IMR-90 (cell line): ENCODE measurements around the gene UBA52. TPM values are rescaled to one million over a fixed set of nuclear protein-coding genes. Genes with fewer than 3 reads are reported as not detected.

Experiments
- ATAC-seq: fragments of 200-7000 bp; cut with Tn5 transposase; 2 replicates; pipeline ENCODE4 v1.9.1; 2020; ENCODE audit warnings: low read depth, mild to moderate bottlenecking, moderate library complexity
- BruUV-seq: library from RNA; stranded (reverse); fragments of 400-500 nt; replicated peaks from 2 replicates; lab custom pipeline; 2021; lab: Mats Ljungman, UMichigan
- CTCF ChIA-PET: fragments of 300-600 bp; formaldehyde crosslinking; extraction: SDS; loops from one replicate; lab custom pipeline; 2021; ENCODE audit warnings: antibody characterized with exemption; lab: Yijun Ruan, JAX
- POLR2A ChIA-PET: fragments of 300-600 bp; sonication (Branson Sonifier 250); formaldehyde crosslinking; loops from one replicate; lab custom pipeline; 2022; ENCODE audit warnings: antibody characterized with exemption; ENCODE audit not compliant: unreplicated experiment; lab: Charles Lee
- DNase-seq: peaks from one replicate; pipeline ENCODE4 v3.0.0; 2013
- H2AFZ ChIP-seq: replicated peaks from 2 replicates; pipeline ENCODE3; 2013; ENCODE audit warnings: low read length, mild to moderate bottlenecking; ENCODE audit not compliant: poor library complexity
- H2AK5ac ChIP-seq: 2 replicates; pipeline ENCODE4 v1.6.1; 2013; ENCODE audit warnings: low read depth, low read length, inconsistent platforms
- H2AK9ac ChIP-seq: replicated peaks from 2 replicates; pipeline ENCODE3; 2013; ENCODE audit warnings: mild to moderate bottlenecking, low read depth, low read length, moderate library complexity; ENCODE audit not compliant: poor library complexity
- H2BK120ac ChIP-seq: 2 replicates; pipeline ENCODE4 v1.6.1; 2013; ENCODE audit warnings: low read depth, low read length, inconsistent platforms
- H2BK15ac ChIP-seq: 3 replicates; pipeline ENCODE4 v1.6.1; 2013; ENCODE audit warnings: low read depth, low read length, inconsistent platforms
- H2BK20ac ChIP-seq: 2 replicates; pipeline ENCODE4 v1.6.1; 2013; ENCODE audit warnings: low read depth, mild to moderate bottlenecking, inconsistent platforms, low read length, moderate library complexity
- H2BK5ac ChIP-seq: 2 replicates; pipeline ENCODE4 v1.6.1; 2013; ENCODE audit warnings: mild to moderate bottlenecking, low read depth, low read length, inconsistent platforms; ENCODE audit not compliant: poor library complexity, severe bottlenecking
- H3K14ac ChIP-seq: replicated peaks from 2 replicates; pipeline ENCODE4 v1.6.1; 2013; ENCODE audit warnings: low read depth, low read length, inconsistent platforms
- H3K18ac ChIP-seq: 2 replicates; pipeline ENCODE4 v1.6.1; 2013; ENCODE audit warnings: low read depth, low read length, control low read depth
- H3K23ac ChIP-seq: 2 replicates; pipeline ENCODE4 v1.6.1; 2013; ENCODE audit warnings: low read depth, low read length, inconsistent platforms
- H3K27ac ChIP-seq: 2 replicates; pipeline ENCODE4 v1.5.1; 2013; ENCODE audit warnings: mild to moderate bottlenecking, control low read depth, low read length; ENCODE audit not compliant: insufficient read depth
- H3K27me3 ChIP-seq: 2 replicates; pipeline ENCODE4 v1.6.1; 2013; ENCODE audit warnings: low read length; ENCODE audit not compliant: control insufficient read depth, insufficient read depth
- H3K36me3 ChIP-seq: 2 replicates; pipeline ENCODE4 v1.6.1; 2013; ENCODE audit warnings: low read length, mixed read lengths; ENCODE audit not compliant: control insufficient read depth, insufficient read depth
- H3K4ac ChIP-seq: 2 replicates; pipeline ENCODE4 v1.6.1; 2013; ENCODE audit warnings: low read depth, low read length, inconsistent platforms
- H3K4me1 ChIP-seq: 2 replicates; pipeline ENCODE4 v1.6.1; 2013; ENCODE audit warnings: low read length, mixed read lengths; ENCODE audit not compliant: control insufficient read depth, insufficient read depth
- H3K4me2 ChIP-seq: 2 replicates; pipeline ENCODE4 v1.6.1; 2013; ENCODE audit warnings: low read depth, mild to moderate bottlenecking, control low read depth, low read length, moderate library complexity
- H3K4me3 ChIP-seq: 2 replicates; pipeline ENCODE4 v1.5.1; 2013; ENCODE audit warnings: low read depth, mild to moderate bottlenecking, control low read depth, low read length, moderate library complexity; ENCODE audit not compliant: insufficient read depth
- H3K56ac ChIP-seq: 2 replicates; pipeline ENCODE4 v1.6.1; 2013; ENCODE audit warnings: low read length, inconsistent platforms; ENCODE audit not compliant: insufficient read depth; ENCODE audit errors: extremely low read depth
- H3K79me1 ChIP-seq, 2 experiments: 2 replicates each; pipeline ENCODE4 v1.6.1; 2013; ENCODE audit warnings: low read length in 2 of 2, inconsistent platforms in 1 of 2, low read depth in 1 of 2
- H3K9ac ChIP-seq: 2 replicates; pipeline ENCODE4 v1.6.1; 2013; ENCODE audit warnings: low read depth, low read length, control low read depth
- H3K9me1 ChIP-seq: 2 replicates; pipeline ENCODE4 v1.6.1; 2013; ENCODE audit warnings: low read length, inconsistent platforms; ENCODE audit not compliant: insufficient read depth
- H3K9me3 ChIP-seq: 2 replicates; pipeline ENCODE4 v1.6.1; 2013; ENCODE audit warnings: low read length; ENCODE audit not compliant: control insufficient read depth, insufficient read depth
- H4K20me1 ChIP-seq: 2 replicates; pipeline ENCODE4 v1.6.1; 2013; ENCODE audit warnings: low read length, inconsistent platforms; ENCODE audit not compliant: insufficient read depth
- H4K5ac ChIP-seq: 2 replicates; pipeline ENCODE4 v1.6.1; 2013; ENCODE audit warnings: mild to moderate bottlenecking, low read depth, low read length, control low read depth
- H4K8ac ChIP-seq, 2 experiments: 2 replicates each; pipeline ENCODE4 v1.6.1; 2013; ENCODE audit warnings: low read depth in 2 of 2, low read length in 2 of 2, control low read depth in 1 of 2, inconsistent platforms in 1 of 2
- H4K91ac ChIP-seq: 2 replicates; pipeline ENCODE4 v1.6.1; 2013; ENCODE audit warnings: low read depth, low read length, inconsistent platforms; ENCODE audit not compliant: insufficient read depth
- BHLHE40 ChIP-seq: fragments of 150-350 bp; IDR thresholded peaks from 2 replicates; pipeline ENCODE4 v1.6.1; 2016; ENCODE audit warnings: mild to moderate bottlenecking, low read depth, low read length
- MAZ ChIP-seq: IDR thresholded peaks from 2 replicates; pipeline ENCODE4 v1.6.1; 2012; ENCODE audit warnings: low read depth, mild to moderate bottlenecking, low read length, improper control_type of control experiment, moderate library complexity, borderline replicate concordance
- WGBS, 2 experiments: methylation state at CpG; one replicate each; pipeline versions ENCODE4 v1.1.5 to v1.1.7; 2013; ENCODE audit warnings: missing lambda C conversion rate in 2 of 2; ENCODE audit not compliant: insufficient read length in 1 of 2; ENCODE audit errors: extremely low coverage in 2 of 2; 5-methylcytosine and 5-hydroxymethylcytosine counted together
- dilution Hi-C: fragments of 300-500 bp; cut with HindIII; formaldehyde crosslinking; loops from one replicate; pipeline ENCODE4 v1.14.3; 2018; ENCODE audit warnings: low sequenced_read_pairs; ENCODE audit not compliant: unreplicated experiment
- in situ Hi-C: fragments of 300-500 bp; cut with MboI; formaldehyde crosslinking; loops from 3 replicates; pipeline ENCODE4 v1.14.3; 2019; ENCODE audit warnings: low sequenced_read_pairs, inconsistent platforms, mixed read lengths
- intact Hi-C: fragments of 100-400 bp; cut with micrococcal nuclease; formaldehyde crosslinking; loops from 2 replicates; pipeline ENCODE4 v1.10.0; 2022
- polyA plus RNA-seq, 3 experiments: library from polyadenylated mRNA; depleted of rRNA; stranded (reverse); fragments of >200 nt; gene quantifications; 2 replicates each; pipeline ENCODE4 v1.2.3, GENCODE V29; 2012; ENCODE audit warnings: low replicate concordance in 1 of 3
- total RNA-seq: library from RNA; depleted of rRNA; stranded (reverse); fragments of >200 nt; gene quantifications from 2 replicates; pipeline ENCODE4 v1.2.3, GENCODE V29; 2012

UBA52 gene
- total and polyA plus RNA-seq, 2 of the 4 experiments (the other 2 are of a cell fraction) = 1,030 to 3,008 TPM

DNA sequence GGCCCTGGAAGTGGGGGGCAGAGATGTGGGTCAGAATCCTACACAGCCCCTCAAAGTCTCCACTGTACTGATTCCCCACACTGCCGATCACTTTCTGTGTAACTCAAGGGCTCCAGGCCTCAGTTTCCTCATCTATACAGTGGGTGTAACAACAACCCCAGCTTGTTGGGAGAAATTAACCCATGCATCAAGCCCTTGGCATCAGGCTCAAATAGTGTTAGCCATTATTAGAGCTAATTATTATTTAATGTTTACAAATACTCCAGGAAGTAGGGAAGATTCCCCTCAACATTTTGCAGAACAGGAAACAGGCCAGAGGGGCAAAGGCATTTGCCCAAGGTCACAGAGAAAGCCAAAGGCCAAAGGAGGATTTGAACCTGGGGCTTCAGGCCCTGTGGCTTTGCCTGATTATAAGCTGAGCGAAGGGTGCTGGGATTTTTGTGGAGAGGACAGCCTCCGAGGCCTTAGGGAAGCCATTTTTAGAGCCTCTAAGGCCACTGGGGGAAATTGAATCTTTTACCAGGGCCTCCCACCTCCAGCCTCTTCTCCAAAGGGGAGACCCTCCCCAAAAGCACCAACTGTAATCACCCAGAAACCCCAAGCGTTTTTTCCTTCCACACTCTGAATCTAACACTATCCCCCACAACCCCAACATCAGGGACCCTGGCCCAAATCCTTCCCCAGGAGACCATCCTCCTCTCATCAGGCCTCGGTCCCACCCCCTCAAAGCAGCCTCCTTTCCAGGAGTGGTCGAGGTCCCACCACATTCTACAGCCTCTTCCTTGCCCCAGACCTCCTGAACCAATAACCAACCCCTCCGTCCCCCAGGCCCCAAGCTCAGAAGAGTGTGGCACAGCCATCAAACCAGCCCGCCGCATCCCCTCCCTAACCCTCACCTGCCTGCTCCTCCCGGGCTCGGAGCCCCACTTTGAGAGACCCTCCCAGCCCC lies 29.4 kb upstream of the UBA52 start:
- Histone ChIP-seq H4K91ac (peak overlapping the region; percentile 82), H3K56ac (peak overlapping the region; percentile 19; the same call in 1 of the 2 replicates), H3K18ac (peak overlapping the region; percentile 67), H2BK5ac (peak overlapping the region; percentile 57), H3K27ac (peak overlapping the region; percentile 63), H2BK120ac (peak overlapping the region; percentile 20; the same call in 1 of the 2 replicates), H3K4me3 (peak overlapping the region; percentile 89), H2AFZ (peak overlapping the region; percentile 81), H3K4ac (peak overlapping the region; percentile 76), H2AK5ac (peak overlapping the region; percentile 70), H3K4me1 (peaks cover 7% of the 10 kb centered on the region), H2BK15ac (no peak overlapping the region), H3K9me1 (peaks cover 13% of the 10 kb centered on the region), H2AK9ac (peak overlapping the region; percentile 99), H3K36me3 (peaks cover 31% of the 10 kb centered on the region), H3K79me1 (peaks cover 20 to 34% of the 10 kb centered on the region in 2 experiments), H3K27me3 (no peaks in the 10 kb centered on the region), H4K5ac (peak overlapping the region; percentile 80), H3K14ac (peak overlapping the region; percentile 73), H2BK20ac (no peak overlapping the region), H3K23ac (peak overlapping the region; percentile 58), H3K9ac (peak overlapping the region; percentile 88), H4K8ac (peak overlapping the region; percentile 81), H3K9me3 (no peaks in the 10 kb centered on the region), H4K20me1 (no peaks in the 10 kb centered on the region), H3K4me2 (peak overlapping the region; percentile 93)
- dilution Hi-C loops (no loop called here), in situ Hi-C loops (no loop called here), intact Hi-C loops (no loop called here)
- TF ChIP-seq MAZ (no peak), BHLHE40 (no peak)
- no peak for DNase-seq
- BruUV-seq = TSS peak; percentile 40
- WGBS, 2 experiments = 8% methylated on average over 3 of the region's 11 CpGs; no CpG with 5 or more reads in 1 of the 2 experiments
- ATAC-seq = peak; percentile 5; the same call in 1 of the 2 replicates
- CTCF ChIA-PET = no interaction called here
- POLR2A ChIA-PET = no interaction called here
